Measurements from ENCODE around the gene KANSL3. TPM values are rescaled to one million over a fixed set of nuclear protein-coding genes. Genes with fewer than 3 reads are reported as not detected.

KANSL3 gene
- total RNA-seq, 1 donor from 2014 or later: 36.3 TPM

DNA sequence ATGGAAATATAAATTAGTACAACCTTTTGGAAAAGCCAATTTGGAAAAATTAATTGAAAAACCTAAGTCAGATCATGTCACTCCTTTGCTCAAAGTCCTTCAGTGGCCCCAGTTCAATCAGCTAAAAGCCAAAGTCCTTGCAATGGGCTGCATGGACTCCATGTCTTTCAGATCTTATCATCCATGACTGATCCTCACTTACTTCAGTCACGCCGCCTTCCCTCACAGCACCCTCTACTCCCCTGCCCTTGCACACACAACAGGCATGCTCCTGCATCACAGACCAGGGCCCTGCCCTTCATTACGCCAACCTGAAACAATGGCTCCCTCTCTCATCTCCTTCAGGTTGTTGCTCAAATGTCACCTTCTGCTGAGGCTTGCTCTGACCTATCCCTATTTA, 15.6 kb downstream of the KANSL3 start:
- Mint-ChIP-seq H3K27me3 (ENCODE audit: unreplicated experiment) (peaks cover 2% of the 10 kb centered on the region), H3K27ac (ENCODE audit: unreplicated experiment) (no peak overlapping the region), H3K9me3 (ENCODE audit: unreplicated experiment) (no peaks in the 10 kb centered on the region)

DNA sequence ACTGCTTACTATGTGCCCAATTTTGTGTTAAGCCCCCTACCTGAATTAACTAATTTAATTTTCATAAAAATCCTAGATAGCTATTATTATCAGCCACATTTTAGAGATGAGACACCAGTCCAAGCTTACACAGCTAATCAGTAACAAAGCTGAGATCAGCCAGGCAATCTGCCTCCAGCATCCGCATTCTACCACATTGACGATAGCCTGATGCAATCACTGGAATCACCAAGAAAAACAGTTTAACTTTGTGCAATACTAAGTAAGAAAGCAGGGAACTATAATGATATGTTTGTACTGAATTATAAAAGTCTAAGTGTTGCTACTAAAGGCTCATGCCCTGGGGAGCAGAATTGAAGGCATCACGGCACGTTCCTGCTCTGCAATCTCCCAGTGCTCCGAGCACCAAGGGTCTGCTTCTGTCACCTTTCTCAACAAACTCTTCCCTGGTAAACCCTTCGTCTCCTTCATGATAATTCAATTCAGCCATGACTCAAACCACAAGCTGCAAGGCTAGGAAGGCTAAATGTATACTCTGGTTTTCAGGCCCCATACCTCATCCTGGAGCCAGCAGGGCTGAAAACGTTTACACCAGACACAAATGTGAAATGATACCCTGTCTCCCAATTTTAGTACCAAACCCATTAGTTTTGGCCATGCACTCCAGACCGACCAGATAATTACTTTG, 19.4 kb downstream of the KANSL3 start:
- Mint-ChIP-seq H3K36me3 (ENCODE audit: low read depth, unreplicated experiment) (peaks cover 26% of the 10 kb centered on the region), H3K27ac (ENCODE audit: unreplicated experiment) (no peak overlapping the region), H3K4me1 (ENCODE audit: unreplicated experiment) (no peaks in the 10 kb centered on the region), H3K9me3 (ENCODE audit: unreplicated experiment) (no peaks in the 10 kb centered on the region), H3K27me3 (ENCODE audit: unreplicated experiment) (peaks cover 2% of the 10 kb centered on the region), H3K4me3 (ENCODE audit: unreplicated experiment) (no peak overlapping the region)
- TF ChIP-seq, protein P1, sequence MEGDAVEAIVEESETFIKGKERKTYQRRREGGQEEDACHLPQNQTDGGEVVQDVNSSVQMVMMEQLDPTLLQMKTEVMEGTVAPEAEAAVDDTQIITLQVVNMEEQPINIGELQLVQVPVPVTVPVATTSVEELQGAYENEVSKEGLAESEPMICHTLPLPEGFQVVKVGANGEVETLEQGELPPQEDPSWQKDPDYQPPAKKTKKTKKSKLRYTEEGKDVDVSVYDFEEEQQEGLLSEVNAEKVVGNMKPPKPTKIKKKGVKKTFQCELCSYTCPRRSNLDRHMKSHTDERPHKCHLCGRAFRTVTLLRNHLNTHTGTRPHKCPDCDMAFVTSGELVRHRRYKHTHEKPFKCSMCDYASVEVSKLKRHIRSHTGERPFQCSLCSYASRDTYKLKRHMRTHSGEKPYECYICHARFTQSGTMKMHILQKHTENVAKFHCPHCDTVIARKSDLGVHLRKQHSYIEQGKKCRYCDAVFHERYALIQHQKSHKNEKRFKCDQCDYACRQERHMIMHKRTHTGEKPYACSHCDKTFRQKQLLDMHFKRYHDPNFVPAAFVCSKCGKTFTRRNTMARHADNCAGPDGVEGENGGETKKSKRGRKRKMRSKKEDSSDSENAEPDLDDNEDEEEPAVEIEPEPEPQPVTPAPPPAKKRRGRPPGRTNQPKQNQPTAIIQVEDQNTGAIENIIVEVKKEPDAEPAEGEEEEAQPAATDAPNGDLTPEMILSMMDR (IDR thresholded peaks at IDR 0.05; ENCODE audit: unreplicated experiment): no peak
- DNase-seq (ENCODE audit: low spot score): no peak

More for the DNA sequence above, 15.6 kb downstream of the KANSL3 start:
- Mint-ChIP-seq H3K4me1 (ENCODE audit: unreplicated experiment) (peaks cover 3% of the 10 kb centered on the region), H3K4me3 (ENCODE audit: unreplicated experiment) (no peak overlapping the region), H3K36me3 (ENCODE audit: low read depth, unreplicated experiment) (peaks cover 22% of the 10 kb centered on the region)
- TF ChIP-seq, protein P1 (IDR thresholded peaks at IDR 0.05; ENCODE audit: unreplicated experiment): no peak
- DNase-seq (ENCODE audit: low spot score): no peak

DNA sequence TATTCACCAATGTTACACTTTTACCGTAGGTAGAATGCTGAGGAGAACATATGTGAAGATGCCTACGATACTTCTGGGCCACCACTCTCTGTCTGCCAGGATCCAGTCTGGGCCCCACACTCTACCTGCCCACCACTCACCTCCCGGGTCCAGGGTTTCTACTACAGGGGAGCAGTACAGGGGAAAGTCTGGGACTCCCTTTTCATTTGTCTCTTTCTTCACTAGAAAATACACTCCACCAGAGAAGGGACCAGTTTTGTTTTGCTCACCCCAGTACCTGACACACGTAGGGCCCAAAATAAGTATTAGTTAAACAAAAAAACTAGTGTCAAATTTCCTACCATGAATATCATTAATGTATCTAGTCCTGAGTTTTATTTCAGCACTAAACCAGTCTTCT, 21.1 kb downstream of the KANSL3 start:
- no peak overlapping the region for H3K27ac Mint-ChIP-seq (ENCODE audit: unreplicated experiment)
- no peaks in the 10 kb centered on the region for H3K9me3 Mint-ChIP-seq (ENCODE audit: unreplicated experiment)
- H3K4me3 Mint-ChIP-seq (ENCODE audit: unreplicated experiment): no peak overlapping the region
- H3K27me3 Mint-ChIP-seq (ENCODE audit: unreplicated experiment): peaks cover 2% of the 10 kb centered on the region
- TF ChIP-seq, protein P1 (IDR thresholded peaks at IDR 0.05; ENCODE audit: unreplicated experiment): no peak
- DNase-seq (ENCODE audit: low spot score): no peak
- H3K36me3 Mint-ChIP-seq (ENCODE audit: low read depth, unreplicated experiment): peaks cover 32% of the 10 kb centered on the region
- H3K4me1 Mint-ChIP-seq (ENCODE audit: unreplicated experiment): no peaks in the 10 kb centered on the region

DNA sequence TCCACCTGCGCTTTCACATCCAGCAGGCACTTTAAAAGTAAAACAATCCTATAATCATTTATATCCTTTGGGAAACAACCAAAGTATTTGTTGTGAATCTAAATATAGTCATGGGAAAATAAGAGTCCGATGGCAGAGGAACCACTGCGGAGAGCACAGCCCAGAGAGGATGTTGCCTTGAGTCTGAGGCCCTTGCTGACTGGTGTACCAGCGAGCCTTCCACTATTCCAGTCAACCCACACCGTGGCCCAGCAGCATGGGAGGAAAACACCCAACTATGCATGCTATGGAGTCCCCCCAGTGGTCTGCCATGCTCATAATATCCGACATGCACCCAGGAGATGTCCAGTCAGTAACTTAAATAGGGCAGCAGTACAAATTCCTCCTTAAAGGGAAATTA, 21.6 kb downstream of the KANSL3 start:
- Mint-ChIP-seq H3K4me1 (ENCODE audit: unreplicated experiment) (no peaks in the 10 kb centered on the region), H3K27me3 (ENCODE audit: unreplicated experiment) (peaks cover 2% of the 10 kb centered on the region), H3K27ac (ENCODE audit: unreplicated experiment) (no peak overlapping the region), H3K4me3 (ENCODE audit: unreplicated experiment) (no peak overlapping the region), H3K36me3 (ENCODE audit: low read depth, unreplicated experiment) (peaks cover 36% of the 10 kb centered on the region), H3K9me3 (ENCODE audit: unreplicated experiment) (no peaks in the 10 kb centered on the region)
- DNase-seq (ENCODE audit: low spot score): no peak
- TF ChIP-seq, protein P1 (IDR thresholded peaks at IDR 0.05; ENCODE audit: unreplicated experiment): no peak

DNA sequence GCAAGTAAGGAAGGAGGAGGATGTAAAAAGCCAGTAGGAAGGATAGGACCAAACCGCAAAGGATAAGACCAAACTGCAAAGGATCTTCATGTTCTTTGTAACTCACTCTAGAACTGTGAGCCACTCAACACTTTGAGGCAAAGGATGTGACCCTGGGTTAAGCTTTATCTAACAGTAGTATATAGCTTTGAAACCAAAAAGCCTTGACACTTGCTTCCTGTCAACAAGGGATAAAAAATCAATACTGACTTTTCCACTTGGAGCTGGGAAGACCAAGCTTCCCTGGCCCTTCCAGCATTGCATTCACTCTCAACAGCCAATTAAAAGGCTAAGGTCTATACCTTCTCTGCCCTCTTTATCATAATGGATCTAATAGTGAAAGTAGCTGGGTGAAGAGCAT, 22.0 kb downstream of the KANSL3 start:
- H3K27ac Mint-ChIP-seq (ENCODE audit: unreplicated experiment): no peak overlapping the region
- H3K4me1 Mint-ChIP-seq (ENCODE audit: unreplicated experiment): no peaks in the 10 kb centered on the region
- no peak overlapping the region for H3K4me3 Mint-ChIP-seq (ENCODE audit: unreplicated experiment)
- DNase-seq (ENCODE audit: low spot score): no peak
- no peaks in the 10 kb centered on the region for H3K9me3 Mint-ChIP-seq (ENCODE audit: unreplicated experiment)
- peaks cover 2% of the 10 kb centered on the region for H3K27me3 Mint-ChIP-seq (ENCODE audit: unreplicated experiment)
- TF ChIP-seq, protein P1 (IDR thresholded peaks at IDR 0.05; ENCODE audit: unreplicated experiment): no peak
- H3K36me3 Mint-ChIP-seq (ENCODE audit: low read depth, unreplicated experiment): peaks cover 39% of the 10 kb centered on the region
